A549 (cell line): Measurements from ENCODE around the gene EVC2. TPM values are rescaled to one million over a fixed set of nuclear protein-coding genes. Genes with fewer than 3 reads are reported as not detected.

Experiments used
- ATAC-seq, 2 experiments: fragments of 200-7000 bp in 1 of 2; fragments of >200 bp in 1 of 2; cut with Nextera tagmentation in 1 of 2; cut with Tn5 transposase in 1 of 2; 3 replicates each; pipeline versions ENCODE4 v1.8.0 to v1.9.1; 2018 to 2020; ENCODE audit warnings: mild to moderate bottlenecking in 1 of 2, moderate library complexity in 1 of 2
- CTCF ChIA-PET: fragments of 300-600 bp; sonication (Branson Sonifier 250); formaldehyde crosslinking; extraction: SDS; loops from one replicate; lab custom pipeline; 2021; ENCODE audit warnings: antibody characterized with exemption, inconsistent platforms; lab: Yijun Ruan, JAX
- POLR2A ChIA-PET: fragments of 350-600 bp; formaldehyde crosslinking; extraction: SDS; loops from one replicate; lab custom pipeline; 2021; ENCODE audit warnings: antibody characterized with exemption, inconsistent platforms; lab: Yijun Ruan, JAX
- DNase-seq, 2 experiments: peaks; one replicate each; pipeline versions ENCODE4 v3.0.0 to v3.0.0-alpha.2; 2011 to 2016; ENCODE audit warnings: low read depth in 1 of 2, low spot score in 1 of 2
- FAIRE-seq: peaks from 2 replicates; lab custom pipeline; 2011; peaks lifted over from hg19 to GRCh38; lab: Jason Lieb, UNC
- H3K27ac ChIP-seq, 2 experiments: fragments of >200 bp; sonication (Bioruptor Twin); formaldehyde crosslinking; 3 replicates each; pipeline ENCODE4 v1.5.1; 2016 to 2017
- H3K4me1 ChIP-seq: fragments of >200 bp; sonication (Bioruptor Twin); formaldehyde crosslinking; 3 replicates; pipeline ENCODE4 v1.6.1; 2016
- H3K4me2 ChIP-seq: fragments of >200 bp; sonication (Bioruptor Twin); formaldehyde crosslinking; 3 replicates; pipeline ENCODE4 v1.6.1; 2016
- H3K4me3 ChIP-seq: fragments of >200 bp; sonication (Bioruptor Twin); formaldehyde crosslinking; 3 replicates; pipeline ENCODE4 v1.5.1; 2016
- H3K9me3 ChIP-seq: fragments of >200 bp; sonication (Bioruptor Twin); formaldehyde crosslinking; 3 replicates; pipeline ENCODE4 v1.6.1; 2016
- EHF ChIP-seq: fragments of 250-450 bp; sonication (Bioruptor Pico); IDR thresholded peaks from 2 replicates; pipeline ENCODE4 v1.5.0; 2020; ENCODE audit warnings: mild to moderate bottlenecking
- EHMT2 ChIP-seq: fragments of 200-600 bp; sonication (generic); IDR thresholded peaks from 2 replicates; pipeline ENCODE4 v1.6.1; 2016; ENCODE audit warnings: antibody characterized with exemption, low read depth, mild to moderate bottlenecking, moderate library complexity
- FOSB ChIP-seq: fragments of 250-450 bp; sonication (Bioruptor Pico); IDR thresholded peaks from 2 replicates; pipeline ENCODE4 v1.5.0; 2020; ENCODE audit warnings: mild to moderate bottlenecking, moderate library complexity
- FOSL2 ChIP-seq, 2 experiments: fragments of 450-650 bp in 1 of 2; fragments of >200 bp in 1 of 2; sonication (Bioruptor Twin) in 1 of 2; formaldehyde crosslinking; IDR thresholded peaks; 2 replicates each; pipeline versions ENCODE4 v1.5.0 to v1.6.1; 2016 to 2020; ENCODE audit warnings: mild to moderate bottlenecking in 1 of 2, moderate library complexity in 1 of 2
- FOXS1 ChIP-seq: fragments of 250-450 bp; sonication (Bioruptor Pico); IDR thresholded peaks from 2 replicates; pipeline ENCODE4 v1.5.0; 2020; ENCODE audit warnings: mild to moderate bottlenecking, moderate library complexity
- JUN ChIP-seq, 2 experiments: fragments of >200 bp; sonication (Bioruptor Twin); formaldehyde crosslinking; IDR thresholded peaks; 2 replicates in 1 of 2; 3 replicates in 1 of 2; pipeline ENCODE4 v1.6.1; 2016 to 2017
- JUNB ChIP-seq: fragments of >200 bp; sonication (Bioruptor Twin); formaldehyde crosslinking; IDR thresholded peaks from 2 replicates; pipeline ENCODE4 v1.6.1; 2016
- KDM5A ChIP-seq: fragments of 200-600 bp; sonication (generic); IDR thresholded peaks from 2 replicates; pipeline ENCODE4 v1.6.1; 2016; ENCODE audit warnings: antibody characterized with exemption, mild to moderate bottlenecking
- NPAS2 ChIP-seq: fragments of 250-450 bp; sonication (Bioruptor Pico); IDR thresholded peaks from 2 replicates; pipeline ENCODE4 v1.8.0; 2022; ENCODE audit warnings: mild to moderate bottlenecking, moderate library complexity, borderline replicate concordance
- RCOR1 ChIP-seq: fragments of 150-350 bp; IDR thresholded peaks from 2 replicates; pipeline ENCODE4 v1.6.1; 2014; ENCODE audit warnings: antibody characterized with exemption, low read length, low read depth
- SMC3 ChIP-seq: fragments of >200 bp; sonication (Bioruptor Twin); formaldehyde crosslinking; IDR thresholded peaks from 3 replicates; pipeline ENCODE4 v1.6.1; 2018; ENCODE audit warnings: inconsistent platforms
- SREBF2 ChIP-seq: fragments of 450-650 bp; IDR thresholded peaks from 2 replicates; pipeline ENCODE4 v1.6.1; 2014; ENCODE audit warnings: mild to moderate bottlenecking, moderate library complexity
- TP53 ChIP-seq: fragments of 250-450 bp; sonication (Bioruptor Pico); IDR thresholded peaks from 2 replicates; pipeline ENCODE4 v1.5.0; 2021; ENCODE audit warnings: mild to moderate bottlenecking, moderate library complexity
- ZFP36 ChIP-seq: fragments of 450-650 bp; IDR thresholded peaks from 2 replicates; pipeline ENCODE4 v1.6.1; 2014; ENCODE audit warnings: borderline replicate concordance; ENCODE audit not compliant: partially characterized antibody
- ZNF302 ChIP-seq: fragments of 250-450 bp; sonication (Bioruptor Pico); IDR thresholded peaks from 2 replicates; pipeline ENCODE4 v1.9.0; 2021; ENCODE audit warnings: inconsistent platforms, mild to moderate bottlenecking, moderate library complexity
- ZSCAN20 ChIP-seq: fragments of 250-450 bp; sonication (Bioruptor Pico); IDR thresholded peaks from 2 replicates; pipeline ENCODE4 v1.8.0; 2022; ENCODE audit warnings: mild to moderate bottlenecking, moderate library complexity
- WGBS: methylation state at CpG from one replicate; pipeline ENCODE4 v1.1.6; 2017; ENCODE audit errors: missing lambda C conversion rate; 5-methylcytosine and 5-hydroxymethylcytosine counted together
- polyA plus RNA-seq, 4 experiments: library from polyadenylated mRNA; depleted of rRNA in 3 of 4; stranded (reverse); fragments of >200 nt; fragmentation: RNase III in 1 of 4; extraction: RNeasy Plus Mini Kit Qiagen cat#74134 plus additional on column Dnase treatment in 1 of 4; gene quantifications; 2 replicates in 3 of 4; 3 replicates in 1 of 4; pipeline ENCODE4 v1.2.3, GENCODE V29; 2011 to 2017
- TF ChIP-seq, protein P1 (sequence below): IDR thresholded peaks from 2 replicates; pipeline ENCODE4 v1.6.1; 2012
- TF ChIP-seq, protein P2 (sequence below): fragments of 200-600 bp; sonication (generic); IDR thresholded peaks from 2 replicates; pipeline ENCODE4 v1.6.1; 2016; ENCODE audit warnings: antibody characterized with exemption, mild to moderate bottlenecking, moderate library complexity
- TF ChIP-seq, protein P3 (sequence below): fragments of 150-350 bp; IDR thresholded peaks from 2 replicates; pipeline ENCODE4 v1.6.1; 2014; ENCODE audit warnings: low read depth, mild to moderate bottlenecking, low read length
- TF ChIP-seq, protein P4 (sequence below): IDR thresholded peaks from 2 replicates; pipeline ENCODE4 v1.6.1; 2012

Gene EVC2
- polyA plus RNA-seq, 2 of the 4 experiments (the other 2 are of a cell fraction) = 0.96 to 1.5 TPM

DNA sequence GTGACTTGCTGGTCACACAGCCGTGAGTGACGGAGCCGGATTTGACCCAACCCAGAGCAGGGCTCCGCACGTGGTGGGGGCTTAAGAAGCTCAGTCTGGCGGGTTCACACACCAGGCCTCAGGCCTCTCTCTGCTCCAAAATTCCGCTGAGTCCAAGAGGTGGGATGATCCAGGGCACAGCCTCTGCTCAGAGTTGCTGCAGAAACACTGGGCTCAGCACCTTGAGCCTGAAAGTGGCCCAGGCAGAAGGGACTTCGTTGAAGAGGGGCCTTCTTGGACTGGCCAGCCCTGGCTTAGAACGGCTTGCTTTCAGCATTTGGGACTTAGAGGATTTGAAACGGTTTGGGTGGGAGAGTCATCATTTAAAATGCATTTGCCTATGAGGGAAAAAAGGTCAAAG lies 23.8 kb upstream of the EVC2 start:
- TF ChIP-seq EHMT2 (no peak), SMC3 (no peak), RCOR1 (no peak), ZSCAN20 (CRISPR knock-in tag) (no peak), JUN (IDR thresholded peaks at IDR 0.05) (no peak), SREBF2 (no peak), FOSL2 (IDR thresholded peaks at IDR 0.05) (no peak), FOSL2 (CRISPR knock-in tag; IDR thresholded peaks at IDR 0.05) (no peak), TP53 (no peak), FOSB (CRISPR knock-in tag) (no peak)
- TF ChIP-seq, protein P1, sequence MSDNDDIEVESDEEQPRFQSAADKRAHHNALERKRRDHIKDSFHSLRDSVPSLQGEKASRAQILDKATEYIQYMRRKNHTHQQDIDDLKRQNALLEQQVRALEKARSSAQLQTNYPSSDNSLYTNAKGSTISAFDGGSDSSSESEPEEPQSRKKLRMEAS = no peak
- TF ChIP-seq, protein P2, sequence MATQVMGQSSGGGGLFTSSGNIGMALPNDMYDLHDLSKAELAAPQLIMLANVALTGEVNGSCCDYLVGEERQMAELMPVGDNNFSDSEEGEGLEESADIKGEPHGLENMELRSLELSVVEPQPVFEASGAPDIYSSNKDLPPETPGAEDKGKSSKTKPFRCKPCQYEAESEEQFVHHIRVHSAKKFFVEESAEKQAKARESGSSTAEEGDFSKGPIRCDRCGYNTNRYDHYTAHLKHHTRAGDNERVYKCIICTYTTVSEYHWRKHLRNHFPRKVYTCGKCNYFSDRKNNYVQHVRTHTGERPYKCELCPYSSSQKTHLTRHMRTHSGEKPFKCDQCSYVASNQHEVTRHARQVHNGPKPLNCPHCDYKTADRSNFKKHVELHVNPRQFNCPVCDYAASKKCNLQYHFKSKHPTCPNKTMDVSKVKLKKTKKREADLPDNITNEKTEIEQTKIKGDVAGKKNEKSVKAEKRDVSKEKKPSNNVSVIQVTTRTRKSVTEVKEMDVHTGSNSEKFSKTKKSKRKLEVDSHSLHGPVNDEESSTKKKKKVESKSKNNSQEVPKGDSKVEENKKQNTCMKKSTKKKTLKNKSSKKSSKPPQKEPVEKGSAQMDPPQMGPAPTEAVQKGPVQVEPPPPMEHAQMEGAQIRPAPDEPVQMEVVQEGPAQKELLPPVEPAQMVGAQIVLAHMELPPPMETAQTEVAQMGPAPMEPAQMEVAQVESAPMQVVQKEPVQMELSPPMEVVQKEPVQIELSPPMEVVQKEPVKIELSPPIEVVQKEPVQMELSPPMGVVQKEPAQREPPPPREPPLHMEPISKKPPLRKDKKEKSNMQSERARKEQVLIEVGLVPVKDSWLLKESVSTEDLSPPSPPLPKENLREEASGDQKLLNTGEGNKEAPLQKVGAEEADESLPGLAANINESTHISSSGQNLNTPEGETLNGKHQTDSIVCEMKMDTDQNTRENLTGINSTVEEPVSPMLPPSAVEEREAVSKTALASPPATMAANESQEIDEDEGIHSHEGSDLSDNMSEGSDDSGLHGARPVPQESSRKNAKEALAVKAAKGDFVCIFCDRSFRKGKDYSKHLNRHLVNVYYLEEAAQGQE = no peak
- FAIRE-seq = no peak
- no peak overlapping the region for H3K27ac ChIP-seq
- H3K4me1 ChIP-seq = no peaks in the 10 kb centered on the region
- H3K9me3 ChIP-seq = no peaks in the 10 kb centered on the region
- H3K4me2 ChIP-seq = no peak overlapping the region
- no peak for DNase-seq
- POLR2A ChIA-PET = no interaction called here
- CTCF ChIA-PET = no interaction called here
- H3K4me3 ChIP-seq = no peak overlapping the region
- no peak for ATAC-seq
- 97% methylated on average over 6 of the region's 10 CpGs for WGBS

DNA sequence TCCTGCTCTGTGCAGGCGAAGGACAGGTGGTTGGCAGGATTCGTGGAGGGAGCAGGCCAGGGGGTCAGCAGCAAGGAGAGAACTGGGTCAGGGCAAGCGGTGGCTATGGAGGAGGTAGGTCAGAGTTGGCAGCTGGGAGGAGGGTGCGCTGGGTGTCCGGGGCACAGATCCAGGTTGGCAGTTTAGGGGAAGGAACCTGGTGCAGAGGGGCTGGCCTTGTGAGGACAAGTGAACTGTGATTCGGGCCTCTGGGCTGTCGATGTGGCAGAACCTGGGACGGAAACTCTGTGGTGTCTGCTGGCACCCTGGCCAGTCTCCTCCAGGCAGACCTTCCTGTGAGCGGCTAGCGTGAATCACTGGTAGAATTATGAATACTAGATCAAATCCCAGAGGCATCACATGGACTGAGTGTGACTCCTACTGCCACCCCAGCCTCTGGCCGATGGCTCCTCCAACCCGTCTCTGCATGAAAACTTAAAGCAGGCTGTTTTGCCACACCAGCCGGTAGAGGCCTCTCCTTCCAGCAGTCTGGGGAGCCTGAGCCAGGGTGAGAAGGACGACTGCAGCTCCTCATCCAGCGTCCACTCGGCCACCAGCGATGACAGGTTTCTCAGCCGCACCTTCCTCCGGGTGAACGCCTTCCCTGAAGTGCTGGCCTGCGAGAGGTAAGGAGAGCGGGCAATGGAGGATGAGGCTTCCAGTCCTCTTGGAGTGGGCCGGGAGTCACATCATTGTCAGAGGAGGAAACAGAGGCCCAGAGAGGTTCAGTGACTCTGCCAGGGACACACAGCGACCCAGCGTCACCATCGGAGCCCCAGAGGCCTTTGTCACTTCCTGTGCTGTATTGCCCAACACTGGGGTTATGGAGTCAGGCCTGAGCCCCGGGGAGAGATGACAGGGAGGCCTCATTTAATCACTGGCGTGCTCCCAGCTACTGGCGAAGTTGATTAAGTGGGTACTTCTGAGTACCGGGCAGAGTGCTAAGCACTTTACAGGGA lies 22.9 kb upstream of the EVC2 start:
- POLR2A ChIA-PET = no interaction called here
- Histone ChIP-seq H3K4me3 (no peak overlapping the region), H3K9me3 (no peaks in the 10 kb centered on the region), H3K4me1 (no peaks in the 10 kb centered on the region), H3K4me2 (no peak overlapping the region), H3K27ac (no peak overlapping the region)
- DNase-seq = no peak
- WGBS = 95% methylated on average over 21 of the region's 30 CpGs
- ATAC-seq = no peak
- CTCF ChIA-PET = no interaction called here
- FAIRE-seq = no peak
- no peak for TF ChIP-seq ZNF302
- TF ChIP-seq FOXS1 (CRISPR knock-in tag) = no peak
- TF ChIP-seq KDM5A = no peak
- no peak for TF ChIP-seq NPAS2 (CRISPR knock-in tag)
- TF ChIP-seq JUNB = no peak
- TF ChIP-seq ZFP36 = no peak
- no peak for TF ChIP-seq EHMT2
- TF ChIP-seq, protein P3, sequence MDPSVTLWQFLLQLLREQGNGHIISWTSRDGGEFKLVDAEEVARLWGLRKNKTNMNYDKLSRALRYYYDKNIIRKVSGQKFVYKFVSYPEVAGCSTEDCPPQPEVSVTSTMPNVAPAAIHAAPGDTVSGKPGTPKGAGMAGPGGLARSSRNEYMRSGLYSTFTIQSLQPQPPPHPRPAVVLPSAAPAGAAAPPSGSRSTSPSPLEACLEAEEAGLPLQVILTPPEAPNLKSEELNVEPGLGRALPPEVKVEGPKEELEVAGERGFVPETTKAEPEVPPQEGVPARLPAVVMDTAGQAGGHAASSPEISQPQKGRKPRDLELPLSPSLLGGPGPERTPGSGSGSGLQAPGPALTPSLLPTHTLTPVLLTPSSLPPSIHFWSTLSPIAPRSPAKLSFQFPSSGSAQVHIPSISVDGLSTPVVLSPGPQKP = no peak
- TF ChIP-seq EHF = no peak
- TF ChIP-seq, protein P4, sequence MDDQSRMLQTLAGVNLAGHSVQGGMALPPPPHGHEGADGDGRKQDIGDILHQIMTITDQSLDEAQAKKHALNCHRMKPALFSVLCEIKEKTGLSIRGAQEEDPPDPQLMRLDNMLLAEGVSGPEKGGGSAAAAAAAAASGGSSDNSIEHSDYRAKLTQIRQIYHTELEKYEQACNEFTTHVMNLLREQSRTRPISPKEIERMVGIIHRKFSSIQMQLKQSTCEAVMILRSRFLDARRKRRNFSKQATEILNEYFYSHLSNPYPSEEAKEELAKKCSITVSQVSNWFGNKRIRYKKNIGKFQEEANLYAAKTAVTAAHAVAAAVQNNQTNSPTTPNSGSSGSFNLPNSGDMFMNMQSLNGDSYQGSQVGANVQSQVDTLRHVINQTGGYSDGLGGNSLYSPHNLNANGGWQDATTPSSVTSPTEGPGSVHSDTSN = no peak
